Natural killer cell (primary cell): ENCODE data around the gene TRIM42. TPM values are rescaled to one million over a fixed set of nuclear protein-coding genes. Genes with fewer than 3 reads are reported as not detected.

ENCODE experiments used
- ATAC-seq, 3 donors: fragments of 150-1000 bp in 2 of 3; fragments of 200-7000 bp in 1 of 3; cut with Tn5 transposase; 1 replicate in 1 of 3; 2 replicates in 2 of 3; pipeline ENCODE4 v1.10.0; 2021; ENCODE audit warnings: mild to moderate bottlenecking in 2 of 3, moderate library complexity in 2 of 3
- DNase-seq, 2 donors: peaks; one replicate each; pipeline versions ENCODE4 v3.0.0 to v3.0.0-alpha.2; 2013 to 2021; ENCODE audit warnings: mixed read lengths in 1 of 2
- H3K27ac ChIP-seq: one replicate; pipeline ENCODE4 v1.5.1; 2013; ENCODE audit warnings: mild to moderate bottlenecking, low read length
- H3K27me3 ChIP-seq: one replicate; pipeline ENCODE4 v1.6.1; 2013; ENCODE audit warnings: low read length; ENCODE audit not compliant: control insufficient read depth, insufficient read depth
- H3K36me3 ChIP-seq: one replicate; pipeline ENCODE4 v1.6.1; 2013; ENCODE audit warnings: low read length; ENCODE audit not compliant: control insufficient read depth, insufficient read depth
- H3K4me1 ChIP-seq: one replicate; pipeline ENCODE4 v1.6.1; 2013; ENCODE audit warnings: low read length; ENCODE audit not compliant: control insufficient read depth, insufficient read depth
- H3K4me3 ChIP-seq: one replicate; pipeline ENCODE4 v1.5.1; 2013; ENCODE audit warnings: low read length
- H3K9me3 ChIP-seq: one replicate; pipeline ENCODE4 v1.6.1; 2013; ENCODE audit warnings: low read length; ENCODE audit not compliant: control insufficient read depth, insufficient read depth
- H3K27ac Mint-ChIP-seq, 2 donors: one replicate each; pipeline ENCODE4 v1.8.0; 2022; ENCODE audit warnings: mild to moderate bottlenecking in 2 of 2, mixed read lengths in 2 of 2, moderate library complexity in 1 of 2
- H3K27me3 Mint-ChIP-seq, 2 donors: one replicate each; pipeline ENCODE4 v1.8.0; 2022; ENCODE audit warnings: low read depth in 2 of 2, mixed read lengths in 2 of 2
- H3K36me3 Mint-ChIP-seq: one replicate; pipeline ENCODE4 v1.8.0; 2022; ENCODE audit warnings: mixed read lengths
- H3K4me1 Mint-ChIP-seq, 2 donors: one replicate each; pipeline ENCODE4 v1.8.0; 2022; ENCODE audit warnings: mixed read lengths in 2 of 2
- H3K4me3 Mint-ChIP-seq: one replicate; pipeline ENCODE4 v1.8.0; 2022; ENCODE audit warnings: mild to moderate bottlenecking, moderate library complexity, mixed read lengths
- H3K9me3 Mint-ChIP-seq, 2 donors: one replicate each; pipeline ENCODE4 v1.8.0; 2022; ENCODE audit warnings: mixed read lengths in 2 of 2
- CTCF ChIP-seq: fragments of 200-600 bp; IDR thresholded peaks from one replicate; pipeline ENCODE4 v1.8.0; 2022; ENCODE audit warnings: antibody characterized with exemption
- WGBS: methylation state at CpG from one replicate; pipeline ENCODE4 v1.1.7; 2013; ENCODE audit warnings: missing lambda C conversion rate; ENCODE audit not compliant: insufficient coverage; 5-methylcytosine and 5-hydroxymethylcytosine counted together
- intact Hi-C: fragments of 100-400 bp; cut with micrococcal nuclease; formaldehyde crosslinking; loops from one replicate; pipeline ENCODE4 v1.14.2; 2022
- total RNA-seq, 4 donors: library from RNA; stranded (reverse); fragments of 120-200 nt in 1 of 4; gene quantifications; one replicate each; pipeline versions ENCODE4 v1.2.3 to v1.2.4, GENCODE V29; 2013 to 2022

Gene TRIM42
- total RNA-seq, 3 donors from 2014 or later (not counting 1 experiment from before 2014, with no cell fraction given), result not detected

GRCh38 chr3:140655678-140656077 lies 22.2 kb upstream of the TRIM42 start:
- no peak overlapping the region for H3K27ac ChIP-seq
- ATAC-seq (no peak), DNase-seq (no peak)
- H3K27me3 Mint-ChIP-seq, result no peaks in the 10 kb centered on the region
- H3K9me3 ChIP-seq, result peaks cover 6% of the 10 kb centered on the region
- no peaks in the 10 kb centered on the region for H3K27me3 ChIP-seq
- intact Hi-C loops, result no loop called here
- no peak overlapping the region for H3K27ac Mint-ChIP-seq
- 100% methylated on average over 1 of the region's 1 CpG for WGBS
- H3K36me3 ChIP-seq, result no peaks in the 10 kb centered on the region
- peaks cover 2 to 11% of the 10 kb centered on the region in 2 donors for H3K9me3 Mint-ChIP-seq
- no peak overlapping the region for H3K4me3 ChIP-seq
- no peaks in the 10 kb centered on the region for H3K4me1 ChIP-seq
- no peaks in the 10 kb centered on the region for H3K36me3 Mint-ChIP-seq
- no peak overlapping the region for H3K4me3 Mint-ChIP-seq
- no peak for TF ChIP-seq CTCF
- no peaks in the 10 kb centered on the region for H3K4me1 Mint-ChIP-seq

- no peaks in the 10 kb centered on the region for H3K27me3 ChIP-seq
- H3K9me3 ChIP-seq, result no peaks in the 10 kb centered on the region
- 45% methylated on average over 5 of the region's 5 CpGs for WGBS
- intact Hi-C loops, result no loop called here
- no peak for TF ChIP-seq CTCF
- DNase-seq, result no peak
- Mint-ChIP-seq H3K36me3 (no peaks in the 10 kb centered on the region), H3K27ac (no peak overlapping the region), H3K27me3 (no peaks in the 10 kb centered on the region), H3K9me3 (peaks cover 5 to 7% of the 10 kb centered on the region in 2 donors), H3K4me1 (no peaks in the 10 kb centered on the region), H3K4me3 (no peak overlapping the region)
- H3K4me3 ChIP-seq, result no peak overlapping the region
- ATAC-seq, result no peak
- no peaks in the 10 kb centered on the region for H3K36me3 ChIP-seq
- H3K4me1 ChIP-seq, result no peaks in the 10 kb centered on the region
- H3K27ac ChIP-seq, result no peak overlapping the region
Measured at GRCh38 chr3:140664111-140664510, 13.8 kb upstream of the TRIM42 start.

- Mint-ChIP-seq H3K9me3 (peaks cover under 1 to 3% of the 10 kb centered on the region in 2 donors), H3K27me3 (no peaks in the 10 kb centered on the region), H3K36me3 (no peaks in the 10 kb centered on the region), H3K4me3 (no peak overlapping the region), H3K27ac (no peak overlapping the region), H3K4me1 (no peaks in the 10 kb centered on the region)
- 96% methylated on average over 27 of the region's 27 CpGs for WGBS
- no peaks in the 10 kb centered on the region for H3K27me3 ChIP-seq
- ATAC-seq (no peak), DNase-seq (no peak)
- H3K4me1 ChIP-seq, result no peaks in the 10 kb centered on the region
- no peak overlapping the region for H3K27ac ChIP-seq
- intact Hi-C loops, result no loop called here
- no peak for TF ChIP-seq CTCF
- H3K9me3 ChIP-seq, result no peaks in the 10 kb centered on the region
- H3K36me3 ChIP-seq, result no peaks in the 10 kb centered on the region
- no peak overlapping the region for H3K4me3 ChIP-seq
Measured at GRCh38 chr3:140682586-140682985, 4.7 kb downstream of the TRIM42 start.

- no peak for TF ChIP-seq CTCF
- ATAC-seq, result no peak
- 78% methylated on average over 2 of the region's 2 CpGs for WGBS
- Histone ChIP-seq H3K9me3 (no peaks in the 10 kb centered on the region), H3K4me3 (no peak overlapping the region), H3K27ac (no peak overlapping the region), H3K36me3 (no peaks in the 10 kb centered on the region), H3K27me3 (no peaks in the 10 kb centered on the region), H3K4me1 (no peaks in the 10 kb centered on the region)
- H3K4me3 Mint-ChIP-seq, result no peak overlapping the region
- H3K27ac Mint-ChIP-seq, result no peak overlapping the region
- H3K36me3 Mint-ChIP-seq, result no peaks in the 10 kb centered on the region
- H3K27me3 Mint-ChIP-seq, result no peaks in the 10 kb centered on the region
- intact Hi-C loops, result no loop called here
- peaks cover 2 to 3% of the 10 kb centered on the region in 2 donors for H3K9me3 Mint-ChIP-seq
- no peaks in the 10 kb centered on the region for H3K4me1 Mint-ChIP-seq
- no peak for DNase-seq
Measured at GRCh38 chr3:140686128-140686527, 8.3 kb downstream of the TRIM42 start.
